GM23338 (cell line): ENCODE results near the gene MCM7. TPM values are rescaled to one million over a fixed set of nuclear protein-coding genes. Genes with fewer than 3 reads are reported as not detected.
A peak's percentile ranks its signal among the peaks of the same experiment; 100 is the strongest.

ENCODE experiments used
- ATAC-seq: fragments of 200-7000 bp; cut with Tn5 transposase; 3 replicates; pipeline ENCODE4 v1.9.1; 2020
- DNase-seq: peaks from one replicate; pipeline ENCODE4 v3.0.0-alpha.2; 2015; ENCODE audit warnings: low spot score
- H2AFZ ChIP-seq: fragments of 200-600 bp; sonication (generic); 2 replicates; pipeline ENCODE4 v1.8.0; 2016; ENCODE audit warnings: antibody characterized with exemption, mild to moderate bottlenecking, moderate library complexity
- H3F3A ChIP-seq: fragments of 200-600 bp; sonication (generic); replicated peaks from 2 replicates; pipeline ENCODE4 v1.8.0; 2017; ENCODE audit warnings: antibody characterized with exemption, mixed run types, low read depth
- H3K27ac ChIP-seq: fragments of 200-600 bp; sonication (generic); 2 replicates; pipeline ENCODE4 v1.6.1; 2016; ENCODE audit warnings: low read depth
- H3K27me3 ChIP-seq: fragments of 200-600 bp; sonication (generic); 2 replicates; pipeline ENCODE4 v1.8.0; 2016; ENCODE audit warnings: mild to moderate bottlenecking, mixed run types, moderate library complexity; ENCODE audit not compliant: insufficient read depth
- H3K36me3 ChIP-seq: fragments of 200-600 bp; sonication (generic); 2 replicates; pipeline ENCODE4 v1.8.0; 2016; ENCODE audit warnings: mild to moderate bottlenecking; ENCODE audit not compliant: insufficient read depth
- H3K4me1 ChIP-seq: fragments of 200-600 bp; sonication (generic); 2 replicates; pipeline ENCODE4 v1.8.0; 2016; ENCODE audit warnings: mild to moderate bottlenecking, moderate library complexity; ENCODE audit not compliant: insufficient read depth
- H3K4me2 ChIP-seq: fragments of 200-600 bp; sonication (generic); 2 replicates; pipeline ENCODE4 v1.7.1; 2017; ENCODE audit warnings: mixed run types
- H3K4me3 ChIP-seq: fragments of 200-600 bp; sonication (generic); 2 replicates; pipeline ENCODE4 v1.6.1; 2016; ENCODE audit warnings: mixed run types
- H3K79me2 ChIP-seq: fragments of 200-600 bp; sonication (generic); replicated peaks from 2 replicates; pipeline ENCODE4 v1.8.0; 2017; ENCODE audit warnings: mild to moderate bottlenecking; ENCODE audit not compliant: insufficient read depth
- H3K9me2 ChIP-seq: fragments of 200-600 bp; sonication (generic); 2 replicates; pipeline ENCODE4 v1.8.0; 2017; ENCODE audit not compliant: insufficient read depth
- H4K20me1 ChIP-seq: fragments of 200-600 bp; sonication (generic); replicated peaks from 2 replicates; pipeline ENCODE4 v1.8.0; 2017; ENCODE audit warnings: mild to moderate bottlenecking; ENCODE audit not compliant: insufficient read depth
- H3K27ac Mint-ChIP-seq: 2 replicates; pipeline ENCODE4 v1.8.0; 2020; ENCODE audit warnings: inconsistent platforms, mild to moderate bottlenecking, moderate library complexity, mixed read lengths
- H3K27me3 Mint-ChIP-seq: 3 replicates; pipeline ENCODE4 v1.8.0; 2022; ENCODE audit warnings: low read depth, mild to moderate bottlenecking, moderate library complexity, mixed read lengths, inconsistent platforms; ENCODE audit not compliant: insufficient read depth, poor library complexity
- H3K36me3 Mint-ChIP-seq: 3 replicates; pipeline ENCODE4 v1.8.0; 2021; ENCODE audit warnings: low read depth, mild to moderate bottlenecking, inconsistent platforms, moderate library complexity, mixed read lengths
- H3K4me1 Mint-ChIP-seq: 3 replicates; pipeline ENCODE4 v1.8.0; 2020; ENCODE audit warnings: mild to moderate bottlenecking, inconsistent platforms, mixed read lengths
- H3K4me3 Mint-ChIP-seq: 3 replicates; pipeline ENCODE4 v1.8.0; 2021; ENCODE audit warnings: moderate library complexity, mild to moderate bottlenecking, inconsistent platforms, mixed read lengths
- H3K9me3 Mint-ChIP-seq: 3 replicates; pipeline ENCODE4 v1.8.0; 2020; ENCODE audit warnings: moderate library complexity, mild to moderate bottlenecking, inconsistent platforms, mixed read lengths
- CREB1 ChIP-seq: fragments of 250-450 bp; sonication (Bioruptor Pico); IDR thresholded peaks from 2 replicates; pipeline ENCODE4 v1.5.0; 2020; ENCODE audit warnings: low read depth, mild to moderate bottlenecking, moderate library complexity
- CTCF ChIP-seq, 2 experiments: fragments of 200-600 bp in 1 of 2; sonication (generic) in 1 of 2; conservative IDR thresholded peaks; 2 replicates each; pipeline versions ENCODE4 v1.5.1 to v1.6.1; 2016 to 2017; ENCODE audit warnings: antibody characterized with exemption in 2 of 2, low read depth in 2 of 2, mild to moderate bottlenecking in 2 of 2, moderate library complexity in 1 of 2
- EZH2 ChIP-seq: fragments of 200-600 bp; sonication (generic); IDR thresholded peaks from one replicate; pipeline ENCODE4 v1.8.0; 2017; ENCODE audit warnings: antibody characterized with exemption, mild to moderate bottlenecking, low read depth; ENCODE audit not compliant: unreplicated experiment
- JUNB ChIP-seq: IDR thresholded peaks from one replicate; pipeline ENCODE4 v1.6.1; 2016; ENCODE audit warnings: antibody characterized with exemption; ENCODE audit not compliant: unreplicated experiment
- POLR2AphosphoS5 ChIP-seq: IDR thresholded peaks from 2 replicates; pipeline ENCODE4 v1.6.1; 2016; ENCODE audit warnings: antibody characterized with exemption, low read depth
- STAT1 ChIP-seq: IDR thresholded peaks from one replicate; pipeline ENCODE4 v1.6.1; 2016; ENCODE audit warnings: antibody characterized with exemption; ENCODE audit not compliant: unreplicated experiment
- ZNF331 ChIP-seq: fragments of 250-450 bp; sonication (Bioruptor Pico); IDR thresholded peaks from 2 replicates; pipeline ENCODE4 v1.5.0; 2020; ENCODE audit warnings: low read depth, mild to moderate bottlenecking, moderate library complexity
- polyA plus RNA-seq: library from polyadenylated mRNA; unstranded; fragments of >200 nt; fragmentation: Nextera tagmentation; extraction: Ambion mirVana; gene quantifications from 2 replicates; pipeline ENCODE4 v1.2.1, GENCODE V29; 2016
- total RNA-seq: library from RNA; depleted of rRNA; stranded (reverse); fragments of >200 nt; shearing (Covaris generic); gene quantifications from 2 replicates; pipeline ENCODE4 v1.2.3, GENCODE V29; 2014

The MCM7 gene
- total and polyA plus RNA-seq, 2 experiments from 2014 or later = 140 to 285 TPM

GRCh38 chr7:100095704-100096103 lies 5.5 kb downstream of the MCM7 start:
- H3K4me2 ChIP-seq = no peak overlapping the region
- no peak overlapping the region for H3K4me3 ChIP-seq
- no peaks in the 10 kb centered on the region for H3K27me3 ChIP-seq
- Mint-ChIP-seq H3K27me3 (peaks cover 58% of the 10 kb centered on the region), H3K4me1 (peaks cover 37% of the 10 kb centered on the region), H3K27ac (peak overlapping the region; percentile 67), H3K36me3 (peaks cover 99% of the 10 kb centered on the region), H3K4me3 (no peak overlapping the region; the same call in 2 of the 3 replicates), H3K9me3 (peaks cover 5% of the 10 kb centered on the region; the same call in 2 of the 3 replicates)
- H4K20me1 ChIP-seq = peaks cover 61% of the 10 kb centered on the region
- peaks cover 80% of the 10 kb centered on the region for H3K36me3 ChIP-seq
- peaks cover 91% of the 10 kb centered on the region for H3F3A ChIP-seq
- H3K9me2 ChIP-seq = no peaks in the 10 kb centered on the region
- no peak for TF ChIP-seq CREB1 (CRISPR knock-in tag)
- H2AFZ ChIP-seq = no peak overlapping the region
- ATAC-seq (no peak), DNase-seq (no peak)
- peaks cover 8% of the 10 kb centered on the region for H3K4me1 ChIP-seq
- peak overlapping the region; percentile 40; the same call in 1 of the 2 replicates for H3K27ac ChIP-seq
- H3K79me2 ChIP-seq = peaks cover 48% of the 10 kb centered on the region

GRCh38 chr7:100095289-100095688 lies 5.9 kb downstream of the MCM7 start:
- Histone ChIP-seq H3K79me2 (peaks cover 44% of the 10 kb centered on the region), H4K20me1 (peaks cover 64% of the 10 kb centered on the region), H3K4me2 (no peak overlapping the region), H3K27ac (peak overlapping the region; percentile 40), H3K27me3 (no peaks in the 10 kb centered on the region), H3K4me1 (peaks cover 8% of the 10 kb centered on the region), H3K9me2 (no peaks in the 10 kb centered on the region), H3K4me3 (no peak overlapping the region), H3K36me3 (peaks cover 80% of the 10 kb centered on the region), H3F3A (peaks cover 95% of the 10 kb centered on the region), H2AFZ (no peak overlapping the region)
- H3K27ac Mint-ChIP-seq = peak overlapping the region; percentile 92
- peaks cover 5% of the 10 kb centered on the region; the same call in 2 of the 3 replicates for H3K9me3 Mint-ChIP-seq
- TF ChIP-seq CTCF (conservative IDR thresholded peaks at IDR 0.05; ENCODE audit: low read depth in 2 of 2) = no peak
- TF ChIP-seq STAT1 = no peak
- peak; percentile 34; the same call in 1 of the 2 replicates for TF ChIP-seq POLR2AphosphoS5
- no peak for TF ChIP-seq EZH2
- no peak for TF ChIP-seq ZNF331 (CRISPR knock-in tag)
- ATAC-seq (no peak), DNase-seq (no peak)
- H3K27me3 Mint-ChIP-seq = peaks cover 59% of the 10 kb centered on the region
- no peak overlapping the region for H3K4me3 Mint-ChIP-seq
- H3K36me3 Mint-ChIP-seq = peaks cover 100% of the 10 kb centered on the region
- peaks cover 41% of the 10 kb centered on the region for H3K4me1 Mint-ChIP-seq

- Mint-ChIP-seq H3K27me3 (peaks cover 48% of the 10 kb centered on the region), H3K4me3 (no peak overlapping the region; the same call in 2 of the 3 replicates), H3K36me3 (peaks cover 89% of the 10 kb centered on the region), H3K4me1 (peaks cover 38% of the 10 kb centered on the region), H3K27ac (peak overlapping the region; percentile 42; the same call in 1 of the 2 replicates), H3K9me3 (peaks cover 5% of the 10 kb centered on the region; the same call in 2 of the 3 replicates)
- Histone ChIP-seq H3K27me3 (no peaks in the 10 kb centered on the region), H3F3A (peaks cover 93% of the 10 kb centered on the region), H3K36me3 (peaks cover 69% of the 10 kb centered on the region), H3K79me2 (peaks cover 39% of the 10 kb centered on the region), H3K4me3 (no peak overlapping the region), H3K27ac (peak overlapping the region; percentile 40), H3K4me1 (peaks cover 6% of the 10 kb centered on the region), H3K4me2 (no peak overlapping the region), H4K20me1 (peaks cover 54% of the 10 kb centered on the region), H2AFZ (no peak overlapping the region), H3K9me2 (no peaks in the 10 kb centered on the region)
- DNase-seq (no peak), ATAC-seq (no peak)
- TF ChIP-seq POLR2AphosphoS5 (peak; percentile 64), JUNB (no peak)
Measured at GRCh38 chr7:100093925-100094486, 7.2 kb downstream of the MCM7 start.
